Measurements from ENCODE around the gene TBC1D2B.

TBC1D2B gene

GRCh38 chr15:78024519-78024870 lies 53.0 kb downstream of the TBC1D2B start:
- DNase-seq: no peak

GRCh38 chr15:78023865-78024518 lies 53.5 kb downstream of the TBC1D2B start:
- no peak for DNase-seq

GRCh38 chr15:78023081-78023665 lies 54.3 kb downstream of the TBC1D2B start:
- no peak for DNase-seq

GRCh38 chr15:78021761-78022160 lies 55.8 kb downstream of the TBC1D2B start:
- no peak for DNase-seq

- DNase-seq: no peak
These were observed 57.5 kb downstream of the TBC1D2B start for GRCh38 chr15:78020007-78020406.

GRCh38 chr15:78018946-78019644 lies 58.4 kb downstream of the TBC1D2B start:
- DNase-seq: peak; percentile 41

- DNase-seq: no peak
These were observed 59.1 kb downstream of the TBC1D2B start for GRCh38 chr15:78018445-78018844.

- DNase-seq: no peak
These were observed 60.7 kb downstream of the TBC1D2B start for GRCh38 chr15:78016860-78017259.

GRCh38 chr15:78012643-78013077 lies 64.9 kb downstream of the TBC1D2B start:
- DNase-seq: no peak

GRCh38 chr15:78010067-78010466 lies 67.4 kb downstream of the TBC1D2B start:
- DNase-seq: no peak

- no peak for DNase-seq
These were observed 69.3 kb downstream of the TBC1D2B start for GRCh38 chr15:78007964-78008886.

GRCh38 chr15:78007211-78007931 lies 70.1 kb downstream of the TBC1D2B start:
- no peak for DNase-seq

- DNase-seq: no peak
These were observed 70.8 kb downstream of the TBC1D2B start for GRCh38 chr15:78006567-78007205.

GRCh38 chr15:78004919-78005634 lies 72.4 kb downstream of the TBC1D2B start:
- DNase-seq: no peak

GRCh38 chr15:78004222-78004727 lies 73.2 kb downstream of the TBC1D2B start:
- no peak for DNase-seq

GRCh38 chr15:78003539-78004008 lies 73.9 kb downstream of the TBC1D2B start:
- DNase-seq: no peak

GRCh38 chr15:78002996-78003395 lies 74.5 kb downstream of the TBC1D2B start:
- no peak for DNase-seq

- no peak for DNase-seq
These were observed 75.9 kb downstream of the TBC1D2B start for GRCh38 chr15:78001656-78002055.

- DNase-seq: no peak
These were observed 76.6 kb downstream of the TBC1D2B start for GRCh38 chr15:78000927-78001249.

GRCh38 chr15:78000091-78000926 lies 77.2 kb downstream of the TBC1D2B start:
- peak; percentile 79 for DNase-seq
